A549 (cell line): Measurements from ENCODE around the gene TIMM9.
"Not testable (repeated sequence)": the region's sequence is repeated elsewhere in the genome, so short reads cannot be mapped to it uniquely, and the experiment has no call there.

Source experiments
- CHD2 ChIP-seq: fragments of 150-350 bp; IDR thresholded peaks from 2 replicates; pipeline ENCODE4 v1.6.1; 2014; ENCODE audit warnings: low read length; ENCODE audit not compliant: partially characterized antibody
- ESRRA ChIP-seq: fragments of 150-350 bp; IDR thresholded peaks from 2 replicates; pipeline ENCODE4 v1.6.1; 2014; ENCODE audit warnings: mild to moderate bottlenecking, low read length, borderline replicate concordance
- HOXB13 ChIP-seq: fragments of 250-450 bp; sonication (Bioruptor Pico); IDR thresholded peaks from 2 replicates; pipeline ENCODE4 v1.5.0; 2020; ENCODE audit warnings: low read depth, mild to moderate bottlenecking, moderate library complexity
- JUN ChIP-seq, 2 experiments: fragments of >200 bp; sonication (Bioruptor Twin); formaldehyde crosslinking; IDR thresholded peaks; 2 replicates in 1 of 2; 3 replicates in 1 of 2; pipeline ENCODE4 v1.6.1; 2016 to 2017
- MAFK ChIP-seq: fragments of 450-650 bp; IDR thresholded peaks from 2 replicates; pipeline ENCODE4 v1.6.1; 2014; ENCODE audit not compliant: partially characterized antibody
- POLR2A ChIP-seq: IDR thresholded peaks from 2 replicates; pipeline ENCODE4 v1.6.1; 2012; ENCODE audit warnings: mild to moderate bottlenecking, low read length
- RAD21 ChIP-seq, 2 experiments: fragments of >200 bp in 1 of 2; sonication (Bioruptor Twin) in 1 of 2; formaldehyde crosslinking in 1 of 2; IDR thresholded peaks in 1 of 2; conservative IDR thresholded peaks in 1 of 2; 2 replicates in 1 of 2; 3 replicates in 1 of 2; pipeline ENCODE4 v1.6.1; 2012 to 2018; ENCODE audit warnings: inconsistent platforms in 1 of 2
- REST ChIP-seq: fragments of 200-600 bp; sonication (generic); IDR thresholded peaks from 2 replicates; pipeline ENCODE4 v1.6.1; 2016; ENCODE audit warnings: antibody characterized with exemption, mild to moderate bottlenecking, moderate library complexity
- SREBF2 ChIP-seq: fragments of 450-650 bp; IDR thresholded peaks from 2 replicates; pipeline ENCODE4 v1.6.1; 2014; ENCODE audit warnings: mild to moderate bottlenecking, moderate library complexity
- TF ChIP-seq, protein P1 (sequence below): fragments of >200 bp; sonication (Bioruptor Twin); formaldehyde crosslinking; IDR thresholded peaks from 3 replicates; pipeline ENCODE4 v1.5.1; 2016

DNA sequence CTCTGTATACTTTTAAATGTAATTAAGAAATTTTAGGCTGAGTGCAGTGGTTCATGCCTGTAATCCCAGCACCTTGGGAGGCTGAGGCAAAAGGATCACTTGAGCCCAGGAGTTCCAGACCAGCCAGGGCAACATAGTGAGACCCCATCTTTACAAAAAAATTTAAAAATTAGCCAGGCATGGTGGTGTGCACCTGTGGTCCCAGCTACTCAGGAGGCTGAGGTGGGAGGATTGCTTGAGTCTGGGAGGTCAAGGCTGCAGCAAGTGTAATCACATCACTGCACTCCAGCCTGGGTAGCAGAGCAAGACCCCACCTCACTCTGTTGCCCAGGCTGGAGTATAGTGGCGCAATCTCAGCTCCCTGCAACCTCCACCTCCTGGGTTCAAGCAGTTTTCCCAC is 65.1 kb downstream of the TIMM9 start:
- not testable (repeated sequence) for TF ChIP-seq MAFK; JUN (IDR thresholded peaks at IDR 0.05); CHD2; SREBF2; REST; POLR2A; ESRRA; HOXB13 (CRISPR knock-in tag); RAD21 (conservative IDR thresholded peaks at IDR 0.05 in 1 of 2, IDR thresholded peaks at IDR 0.05 in 1 of 2)
- TF ChIP-seq, protein P1, sequence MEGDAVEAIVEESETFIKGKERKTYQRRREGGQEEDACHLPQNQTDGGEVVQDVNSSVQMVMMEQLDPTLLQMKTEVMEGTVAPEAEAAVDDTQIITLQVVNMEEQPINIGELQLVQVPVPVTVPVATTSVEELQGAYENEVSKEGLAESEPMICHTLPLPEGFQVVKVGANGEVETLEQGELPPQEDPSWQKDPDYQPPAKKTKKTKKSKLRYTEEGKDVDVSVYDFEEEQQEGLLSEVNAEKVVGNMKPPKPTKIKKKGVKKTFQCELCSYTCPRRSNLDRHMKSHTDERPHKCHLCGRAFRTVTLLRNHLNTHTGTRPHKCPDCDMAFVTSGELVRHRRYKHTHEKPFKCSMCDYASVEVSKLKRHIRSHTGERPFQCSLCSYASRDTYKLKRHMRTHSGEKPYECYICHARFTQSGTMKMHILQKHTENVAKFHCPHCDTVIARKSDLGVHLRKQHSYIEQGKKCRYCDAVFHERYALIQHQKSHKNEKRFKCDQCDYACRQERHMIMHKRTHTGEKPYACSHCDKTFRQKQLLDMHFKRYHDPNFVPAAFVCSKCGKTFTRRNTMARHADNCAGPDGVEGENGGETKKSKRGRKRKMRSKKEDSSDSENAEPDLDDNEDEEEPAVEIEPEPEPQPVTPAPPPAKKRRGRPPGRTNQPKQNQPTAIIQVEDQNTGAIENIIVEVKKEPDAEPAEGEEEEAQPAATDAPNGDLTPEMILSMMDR: not testable (repeated sequence)
